ENCODE measurements around the gene SLC22A4. TPM values are rescaled to one million over a fixed set of nuclear protein-coding genes. Genes with fewer than 3 reads are reported as not detected.

The SLC22A4 gene
- total RNA-seq, 1 donor from 2014 or later = 1.6 TPM

DNA sequence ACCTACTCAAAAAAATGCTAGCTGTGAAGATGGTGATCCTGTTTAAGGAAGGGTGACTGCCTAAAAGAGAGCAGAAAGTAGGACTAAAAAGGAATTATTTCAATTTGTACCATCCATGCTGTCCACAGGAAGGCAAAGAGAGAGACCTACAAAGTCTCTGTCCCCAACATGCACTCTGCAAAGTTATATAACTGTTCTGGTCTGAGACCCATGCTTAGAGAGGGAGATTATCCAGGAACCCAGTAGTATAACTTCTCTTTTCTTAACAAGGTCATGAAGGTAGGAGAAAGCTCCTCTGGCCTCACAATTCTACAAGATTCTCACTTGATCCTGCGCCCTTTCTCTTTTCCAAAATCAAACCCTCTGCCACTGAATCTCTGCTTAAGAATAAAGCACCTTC, 25.8 kb downstream of the SLC22A4 start:
- ATAC-seq (peak; percentile 63), DNase-seq (no peak)
- intact Hi-C loops (cut with micrococcal nuclease) = no loop called here

DNA sequence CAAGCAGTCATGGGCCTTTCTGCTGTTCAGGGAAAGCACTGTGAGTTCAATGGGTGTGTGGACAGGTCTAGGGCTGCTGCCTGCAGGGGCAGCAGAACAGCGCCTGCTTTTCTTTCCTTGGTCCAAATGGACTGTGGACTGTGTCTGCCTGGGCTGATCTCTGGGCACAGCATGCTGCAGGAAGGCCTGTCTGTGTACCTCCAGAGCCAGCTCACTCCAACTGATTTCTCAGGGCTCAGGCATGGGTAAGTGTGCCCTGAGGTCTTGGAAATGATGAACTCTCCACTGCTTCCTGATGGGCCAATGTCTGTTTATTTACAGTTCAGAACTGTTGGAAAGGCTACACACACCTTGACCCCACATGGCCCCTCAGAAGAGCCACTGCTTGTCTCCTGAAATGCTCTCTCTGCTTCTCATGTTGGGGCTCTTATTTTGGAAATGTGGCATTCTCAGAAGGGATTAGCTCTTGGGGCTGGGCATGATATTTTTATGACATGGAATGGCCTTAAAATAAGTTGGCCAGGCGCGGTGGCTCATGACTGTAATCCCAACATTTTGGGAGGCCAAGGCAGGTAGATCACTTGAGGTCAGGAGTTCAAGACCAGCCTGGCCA, 27.0 kb downstream of the SLC22A4 start:
- DNase-seq (no peak), ATAC-seq (peak; percentile 34)
- intact Hi-C loops (cut with micrococcal nuclease) = no loop called here

GRCh38 chr5:132322266-132322665, 28.1 kb downstream of the SLC22A4 start:
- no peak for DNase-seq
- no peak for ATAC-seq
- intact Hi-C loops (cut with micrococcal nuclease) = no loop called here

- intact Hi-C loops (cut with micrococcal nuclease) = no loop called here
- DNase-seq (no peak), ATAC-seq (no peak)
These were observed 29.0 kb downstream of the SLC22A4 start for GRCh38 chr5:132323202-132323601.

DNA sequence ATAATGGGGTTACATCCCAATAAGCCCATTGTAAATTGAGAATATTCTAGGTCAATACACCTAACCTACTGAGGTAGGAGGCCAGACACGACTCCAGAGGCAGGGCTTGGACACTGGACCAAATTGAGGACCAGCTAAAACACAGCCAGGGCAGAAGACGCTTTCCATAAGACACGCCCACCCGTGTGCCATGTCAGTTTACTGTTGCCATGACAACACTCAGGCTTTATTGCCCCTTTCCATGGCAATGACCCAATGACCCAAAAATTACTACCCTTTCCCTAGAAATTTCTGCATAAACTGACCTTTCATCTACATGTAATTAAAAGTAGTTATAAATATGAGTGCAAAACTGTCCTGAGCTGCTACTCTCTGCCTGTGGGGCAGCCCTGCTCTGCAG, 31.5 kb downstream of the SLC22A4 start:
- ATAC-seq (no peak), DNase-seq (no peak)
- intact Hi-C loops (cut with micrococcal nuclease) = no loop called here

DNA sequence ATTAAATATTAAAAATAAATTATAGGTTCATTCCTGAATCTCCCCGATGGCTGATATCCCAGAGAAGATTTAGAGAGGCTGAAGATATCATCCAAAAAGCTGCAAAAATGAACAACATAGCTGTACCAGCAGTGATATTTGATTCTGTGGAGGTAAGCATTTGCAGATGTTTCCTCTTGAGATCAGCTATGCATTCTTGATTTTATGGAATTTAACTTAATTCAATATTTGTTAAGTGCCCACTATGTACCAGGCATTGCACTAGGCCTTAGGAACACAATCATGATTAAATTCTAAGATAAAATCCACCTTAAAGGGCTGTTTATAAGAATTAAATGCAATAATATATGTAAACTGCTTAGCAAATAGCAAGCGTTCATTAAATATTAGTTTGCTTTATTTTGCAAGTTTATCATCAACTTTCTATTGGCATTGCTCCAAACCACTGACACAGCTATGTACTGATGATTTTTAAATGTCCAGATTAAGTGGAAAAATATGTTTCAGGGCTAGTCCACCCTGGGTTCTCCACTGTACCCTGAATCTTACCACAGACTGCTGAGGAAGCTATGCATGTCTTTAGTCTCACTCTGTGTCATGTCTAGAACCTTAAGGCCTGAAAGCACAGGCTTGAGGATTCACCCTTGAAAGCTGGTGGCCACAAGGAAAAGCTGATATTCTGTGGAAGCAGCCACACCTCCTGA, 33.2 kb downstream of the SLC22A4 start:
- intact Hi-C loops (cut with micrococcal nuclease) = no loop called here
- ATAC-seq = no peak
- no peak for DNase-seq

DNA sequence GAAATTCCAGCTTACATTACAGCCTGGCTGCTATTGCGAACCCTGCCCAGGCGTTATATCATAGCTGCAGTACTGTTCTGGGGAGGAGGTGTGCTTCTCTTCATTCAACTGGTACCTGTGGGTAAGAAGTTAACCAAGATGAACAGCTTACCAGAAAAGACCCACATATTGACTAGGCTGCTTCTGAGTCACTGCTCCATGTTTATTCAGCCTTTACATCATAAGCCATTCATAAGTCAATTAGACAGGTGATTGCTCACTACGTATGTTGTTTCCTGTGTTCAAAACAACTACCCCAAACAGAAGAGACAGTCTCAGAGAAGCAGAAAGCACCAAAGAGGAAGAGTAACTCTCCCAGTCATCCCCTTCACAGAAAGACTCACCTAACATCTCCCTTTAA, 40.6 kb downstream of the SLC22A4 start:
- ATAC-seq = no peak
- no peak for DNase-seq
- intact Hi-C loops (cut with micrococcal nuclease) = no loop called here

GRCh38 chr5:132335402-132335801, 41.2 kb downstream of the SLC22A4 start:
- DNase-seq (no peak), ATAC-seq (no peak)
- intact Hi-C loops (cut with micrococcal nuclease) = no loop called here

DNA sequence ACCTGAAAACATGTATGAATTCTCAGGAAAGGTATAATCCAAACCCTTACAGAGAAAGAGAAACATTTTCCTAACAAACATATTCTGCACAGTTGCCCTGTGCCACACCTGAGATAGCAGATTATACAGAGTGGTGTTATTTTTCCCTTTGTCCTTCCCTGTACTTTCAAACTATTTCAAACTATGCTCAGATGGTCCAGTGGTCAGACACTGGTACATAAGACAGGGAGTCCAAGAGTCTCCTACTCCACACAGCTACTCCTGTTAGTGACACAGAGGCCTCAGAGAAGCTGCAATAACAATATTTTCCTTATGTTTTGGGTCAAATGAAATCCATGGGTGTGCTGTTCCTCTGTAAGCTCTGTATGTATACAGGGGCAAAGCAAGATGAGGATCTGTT, 45.3 kb downstream of the SLC22A4 start:
- ATAC-seq = no peak
- DNase-seq = no peak
- intact Hi-C loops (cut with micrococcal nuclease) = no loop called here

- DNase-seq = no peak
- peak; percentile 71 for ATAC-seq
- intact Hi-C loops (cut with micrococcal nuclease) = no loop called here
These were observed 48.3 kb downstream of the SLC22A4 start for GRCh38 chr5:132342291-132343180.

DNA sequence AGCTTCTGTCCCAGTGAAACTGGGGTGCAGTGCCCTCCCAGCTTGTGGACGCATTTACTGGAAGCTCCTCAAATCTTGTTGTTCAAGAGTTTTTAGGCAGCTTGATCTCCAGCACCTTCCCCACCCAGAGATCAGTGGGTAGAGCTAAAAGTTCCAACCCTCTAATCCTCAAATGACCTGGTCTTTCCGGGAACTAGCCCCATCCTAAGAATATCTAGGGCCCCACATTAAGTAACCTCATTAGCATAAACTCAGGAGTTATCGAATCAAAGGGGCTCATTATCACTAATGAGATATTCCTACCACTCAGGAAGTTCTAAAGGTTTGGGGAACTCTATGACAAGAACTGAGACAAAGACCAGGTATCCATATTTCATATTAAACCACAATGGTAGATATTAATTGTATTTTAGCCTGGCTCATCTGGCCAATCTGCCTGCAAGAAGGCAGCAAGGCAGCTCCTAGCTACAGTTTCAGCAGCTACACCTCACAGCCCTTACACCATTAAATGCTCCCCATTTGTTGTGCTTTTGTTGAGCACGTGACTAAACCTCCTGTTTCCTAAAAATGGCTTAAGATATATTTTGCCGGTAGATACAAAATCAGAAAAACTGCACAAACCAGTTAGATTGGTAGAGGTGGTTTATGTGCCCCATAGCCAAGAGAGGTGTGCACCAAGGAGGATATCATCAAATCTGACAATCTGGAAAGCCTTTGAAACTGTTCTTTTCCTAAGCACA, 50.8 kb downstream of the SLC22A4 start:
- ATAC-seq (peak; percentile 60), DNase-seq (no peak)
- intact Hi-C loops (cut with micrococcal nuclease) = no loop called here

GRCh38 chr5:132353486-132353995, 59.3 kb downstream of the SLC22A4 start:
- DNase-seq (no peak), ATAC-seq (no peak)
- intact Hi-C loops (cut with micrococcal nuclease) = no loop called here

- intact Hi-C loops (cut with micrococcal nuclease) = no loop called here
- ATAC-seq (no peak), DNase-seq (no peak)
These were observed 60.4 kb downstream of the SLC22A4 start for GRCh38 chr5:132354381-132355139.

DNA sequence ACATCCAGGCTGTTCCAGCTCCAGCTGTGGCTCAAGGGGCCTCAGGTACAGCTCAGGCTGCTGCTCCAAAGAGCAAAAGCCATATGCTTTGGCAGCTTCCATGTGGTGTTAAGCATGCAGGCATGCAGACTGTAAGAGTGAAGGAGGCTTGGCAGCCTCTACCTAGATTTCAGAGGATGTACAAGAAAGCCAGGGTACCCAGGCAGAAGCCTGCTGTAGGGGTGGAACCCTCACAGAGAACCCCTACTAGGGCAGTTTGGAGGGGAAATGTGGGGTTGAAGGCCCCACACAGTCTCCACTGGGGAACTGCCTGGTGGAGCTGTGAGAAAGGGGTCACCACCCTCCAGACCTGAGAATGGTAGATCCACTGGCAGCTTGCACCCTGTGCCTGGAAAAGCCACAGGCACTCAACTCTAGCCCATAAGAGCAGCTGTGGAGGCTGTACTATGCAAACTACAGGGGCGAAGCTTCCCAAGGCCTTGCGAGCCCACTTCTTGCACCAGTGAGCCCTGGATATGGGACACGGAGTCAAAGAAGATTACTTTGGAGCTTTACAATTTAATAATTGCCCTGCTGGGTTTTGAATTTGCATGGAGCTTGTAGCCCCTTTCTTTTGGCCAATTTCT, 61.1 kb downstream of the SLC22A4 start:
- DNase-seq (no peak), ATAC-seq (no peak)
- intact Hi-C loops (cut with micrococcal nuclease) = no loop called here

DNA sequence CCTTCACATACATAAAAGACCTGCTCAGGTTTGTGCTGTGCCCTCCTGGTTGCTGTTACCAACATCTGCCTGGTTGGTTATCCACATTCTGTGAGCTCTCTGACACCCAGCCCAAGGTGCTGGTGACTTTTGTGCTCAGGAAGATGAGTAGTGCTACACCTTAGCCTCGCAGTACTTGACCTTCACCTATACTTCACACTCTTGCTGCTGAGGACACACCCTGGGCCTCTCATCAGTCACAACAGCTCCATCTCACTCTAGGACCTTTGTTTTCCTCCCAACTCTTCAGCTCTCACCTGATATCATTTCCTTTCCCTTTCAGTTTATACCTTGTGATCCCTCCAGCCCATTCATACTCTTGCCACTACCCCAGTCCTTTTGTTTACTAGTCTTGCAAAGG, 64.6 kb downstream of the SLC22A4 start:
- intact Hi-C loops (cut with micrococcal nuclease) = no loop called here
- DNase-seq = no peak
- no peak for ATAC-seq

DNA sequence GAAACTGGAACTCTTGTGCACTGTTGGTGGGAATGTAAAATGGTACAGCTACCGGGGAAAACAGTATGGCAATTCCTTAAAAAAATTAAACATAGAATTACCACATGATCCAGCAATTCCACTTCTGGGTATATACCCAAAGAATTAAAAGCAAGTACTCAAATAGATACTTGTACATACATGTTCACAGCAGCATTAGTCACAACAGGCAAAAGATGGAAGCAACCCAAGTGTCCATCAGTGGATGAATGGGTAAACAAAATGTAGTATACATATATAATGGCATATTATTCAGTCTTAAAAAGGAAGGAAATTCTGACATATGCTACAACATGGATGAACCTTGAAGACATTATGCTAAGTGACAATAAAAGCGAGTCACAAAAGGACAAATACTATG, 67.9 kb downstream of the SLC22A4 start:
- intact Hi-C loops (cut with micrococcal nuclease) = no loop called here
- ATAC-seq (no peak), DNase-seq (no peak)

DNA sequence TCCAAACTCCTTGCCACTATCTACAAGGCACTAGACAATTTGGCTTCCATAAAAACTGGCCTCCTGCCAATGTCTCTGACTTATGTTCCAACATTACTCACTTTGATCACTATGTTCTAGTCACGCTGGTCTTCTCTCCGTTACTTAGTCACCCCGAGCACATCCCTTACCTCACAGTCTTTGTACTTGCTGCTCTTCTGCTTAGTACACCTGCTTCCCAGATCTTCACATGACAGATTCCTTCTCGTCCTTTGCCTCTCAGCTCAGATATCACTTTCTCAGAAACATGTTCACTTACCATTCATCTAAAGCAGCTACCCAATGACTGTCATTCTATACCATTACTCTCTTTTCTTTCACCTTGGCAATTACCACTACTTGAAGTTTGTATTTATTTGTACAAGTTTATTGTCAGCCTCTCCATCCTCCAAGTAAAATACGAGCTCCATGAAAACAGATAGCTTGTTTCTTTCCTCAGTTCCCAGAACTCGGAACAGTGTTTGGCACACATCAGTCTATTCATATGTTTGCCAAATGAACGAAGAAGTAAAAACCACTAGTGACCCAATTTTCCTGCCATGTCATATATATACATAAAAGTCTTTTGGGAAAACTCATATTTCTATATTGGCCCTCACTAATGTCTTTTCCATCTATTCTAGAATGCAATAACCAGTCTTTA, 69.4 kb downstream of the SLC22A4 start:
- DNase-seq = no peak
- ATAC-seq = peak; percentile 91
- intact Hi-C loops (cut with micrococcal nuclease) = no loop called here

DNA sequence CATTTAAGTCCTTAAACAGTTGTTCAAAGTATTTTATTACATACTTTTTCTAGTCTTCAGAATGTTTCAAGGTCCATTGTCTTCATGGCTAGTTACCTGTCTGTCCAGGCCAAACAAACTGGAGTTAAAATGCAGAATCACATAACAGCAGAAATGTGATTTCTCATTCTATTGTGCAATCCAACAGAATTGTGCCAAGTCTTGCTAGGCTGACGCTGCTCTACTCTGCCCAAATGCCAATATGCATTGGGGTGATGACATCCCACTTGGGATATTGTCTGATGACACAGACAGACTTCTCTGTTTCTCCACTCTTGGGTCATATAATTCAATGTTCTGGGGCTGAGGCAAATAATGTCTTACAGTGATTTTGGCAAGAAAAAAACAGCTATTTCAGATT, 70.1 kb downstream of the SLC22A4 start:
- DNase-seq (no peak), ATAC-seq (peak; percentile 83)
- intact Hi-C loops (cut with micrococcal nuclease) = no loop called here

Data from left ventricle myocardium superior (tissue), 1 donor.